MM.1S (cell line): ENCODE measurements around the gene TPM4.

Experiments
- CTCF ChIP-seq: fragments of 300-600 bp; sonication (generic); IDR thresholded peaks from 2 replicates; pipeline ENCODE4 v1.5.1; 2016; ENCODE audit warnings: antibody characterized with exemption, low read length, mixed read lengths
- EZH2 ChIP-seq: fragments of 300-600 bp; sonication (generic); optimal IDR thresholded peaks from 2 replicates; pipeline ENCODE3; 2017; ENCODE audit warnings: low read depth, mild to moderate bottlenecking, antibody characterized with exemption, low read length, mixed read lengths
- EZH2phosphoT487 ChIP-seq: fragments of 300-600 bp; sonication (generic); IDR thresholded peaks from 2 replicates; pipeline ENCODE4 v1.6.1; 2018; ENCODE audit warnings: antibody characterized with exemption, low read length

DNA sequence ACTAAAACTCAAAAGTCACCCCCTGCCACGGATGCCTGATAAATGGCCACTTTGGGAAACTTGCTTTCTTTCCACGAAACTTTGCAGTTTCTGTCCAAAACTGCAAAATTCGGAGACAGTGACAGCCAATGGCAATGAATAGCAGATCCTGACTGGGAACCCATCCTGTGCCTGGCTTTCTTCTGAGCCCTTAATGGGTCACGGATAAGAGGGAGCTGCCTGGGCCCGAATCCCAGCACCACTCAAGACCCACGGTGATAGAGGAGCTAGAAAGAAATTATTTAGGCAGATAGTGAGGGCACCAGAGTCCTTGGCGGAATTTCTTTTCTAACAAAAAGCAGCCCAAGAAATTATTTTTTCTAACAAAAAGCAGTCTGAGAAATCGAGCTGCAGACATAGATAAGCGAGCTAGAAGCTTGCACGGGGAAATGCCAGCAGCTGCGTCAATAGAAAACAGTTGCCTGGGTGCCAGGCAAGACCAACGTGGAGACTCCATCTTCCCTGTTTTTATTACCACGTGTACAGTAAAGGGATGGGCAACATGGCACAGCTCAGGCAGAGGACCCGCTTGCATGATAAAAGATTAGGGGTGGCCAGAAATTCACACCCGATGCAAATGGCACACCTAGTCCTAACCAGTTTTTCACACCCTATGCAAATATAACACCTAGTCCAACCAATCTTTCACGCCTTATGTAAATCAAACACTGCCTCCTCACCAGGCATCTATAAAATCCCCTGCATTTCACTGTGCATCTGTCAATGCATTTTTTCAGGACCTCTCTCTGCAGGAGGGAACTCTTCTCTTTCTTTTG lies 60.1 kb downstream of the TPM4 start:
- no peak for TF ChIP-seq EZH2
- no peak for TF ChIP-seq CTCF
- TF ChIP-seq EZH2phosphoT487, result no peak
